B cell (primary cell): ENCODE data around the gene MBOAT1. TPM values are rescaled to one million over a fixed set of nuclear protein-coding genes. Genes with fewer than 3 reads are reported as not detected.

ENCODE experiments used
- ATAC-seq: fragments of 200-7000 bp; cut with Tn5 transposase; one replicate; pipeline ENCODE4 v1.10.0; 2021; ENCODE audit warnings: low read depth, mild to moderate bottlenecking, moderate number of reproducible peaks, moderate library complexity
- CTCF ChIA-PET: fragments of 350-600 bp; sonication (Branson Sonifier 250); formaldehyde crosslinking; loops from one replicate; lab custom pipeline; 2021; ENCODE audit warnings: antibody characterized with exemption, inconsistent platforms; lab: Charles Lee
- POLR2A ChIA-PET: fragments of 350-600 bp; sonication (Branson Sonifier 250); formaldehyde crosslinking; loops from one replicate; lab custom pipeline; 2021; ENCODE audit warnings: antibody characterized with exemption; lab: Charles Lee
- DNase-seq: peaks from one replicate; pipeline ENCODE4 v3.0.0; 2013
- H2AFZ ChIP-seq: 2 replicates; pipeline ENCODE4 v1.6.1; 2012; ENCODE audit warnings: mild to moderate bottlenecking, low read depth, low read length; ENCODE audit not compliant: insufficient read depth, poor library complexity, severe bottlenecking
- H3K27ac ChIP-seq, 2 donors: 1 replicate in 1 of 2; 2 replicates in 1 of 2; pipeline ENCODE4 v1.5.1; 2012 to 2013; ENCODE audit warnings: low read length in 2 of 2, mild to moderate bottlenecking in 2 of 2, moderate library complexity in 1 of 2
- H3K27me3 ChIP-seq, 4 experiments: fragments of 200-600 bp in 1 of 4; sonication (generic) in 1 of 4; replicated peaks in 1 of 4; 1 replicate in 2 of 4; 2 replicates in 2 of 4; pipeline versions ENCODE4 v1.6.1 to v1.7.0; 2013 to 2016; ENCODE audit warnings: low read length in 3 of 4, mild to moderate bottlenecking in 2 of 4, mixed read lengths in 1 of 4, moderate library complexity in 1 of 4; ENCODE audit not compliant: insufficient read depth in 4 of 4, control insufficient read depth in 3 of 4; ENCODE audit errors: control extremely low read depth in 1 of 4
- H3K36me3 ChIP-seq, 2 experiments: replicated peaks in 1 of 2; 1 replicate in 1 of 2; 2 replicates in 1 of 2; pipeline versions ENCODE4 v1.6.1 to v1.7.1; 2013; ENCODE audit warnings: low read length in 1 of 2; ENCODE audit not compliant: insufficient read depth in 2 of 2, control insufficient read depth in 1 of 2; ENCODE audit errors: control extremely low read depth in 1 of 2, extremely low read depth in 1 of 2
- H3K4me1 ChIP-seq, 2 donors: fragments of 200-600 bp in 1 of 2; sonication (generic) in 1 of 2; 1 replicate in 1 of 2; 2 replicates in 1 of 2; pipeline versions ENCODE4 v1.5.1 to v1.6.1; 2013 to 2017; ENCODE audit warnings: low read length in 2 of 2; ENCODE audit not compliant: control insufficient read depth in 2 of 2, insufficient read depth in 2 of 2
- H3K4me2 ChIP-seq: replicated peaks from 2 replicates; pipeline ENCODE3; 2012; ENCODE audit warnings: mild to moderate bottlenecking, low read depth, low read length; ENCODE audit not compliant: poor library complexity, severe bottlenecking
- H3K4me3 ChIP-seq, 5 experiments: fragments of 200-600 bp in 1 of 5; sonication (generic) in 1 of 5; 1 replicate in 3 of 5; 2 replicates in 2 of 5; pipeline versions ENCODE4 v1.5.1 to v1.7.0; 2011 to 2016; ENCODE audit warnings: low read length in 4 of 5, mild to moderate bottlenecking in 4 of 5, low read depth in 2 of 5, control low read depth in 1 of 5, moderate library complexity in 1 of 5; ENCODE audit not compliant: insufficient read depth in 1 of 5; ENCODE audit errors: control extremely low read depth in 1 of 5, extremely low read depth in 1 of 5
- H3K79me2 ChIP-seq: fragments of 200-600 bp; sonication (generic); one replicate; pipeline ENCODE4 v1.6.0; 2016; ENCODE audit warnings: low read length; ENCODE audit not compliant: control insufficient read depth, insufficient read depth
- H3K9ac ChIP-seq: fragments of 200-600 bp; sonication (generic); 2 replicates; pipeline ENCODE4 v1.6.1; 2017; ENCODE audit warnings: mild to moderate bottlenecking, low read length, moderate library complexity
- H3K9me3 ChIP-seq, 3 donors: one replicate each; pipeline versions ENCODE4 v1.6.1 to v1.7.1; 2013; ENCODE audit warnings: low read length in 2 of 3; ENCODE audit not compliant: control insufficient read depth in 2 of 3, insufficient read depth in 1 of 3; ENCODE audit errors: control extremely low read depth in 1 of 3
- H4K20me1 ChIP-seq: 2 replicates; pipeline ENCODE4 v1.6.0; 2012; ENCODE audit warnings: mild to moderate bottlenecking, low read length; ENCODE audit not compliant: insufficient read depth, control insufficient read depth, poor library complexity, severe bottlenecking
- H3K27ac Mint-ChIP-seq: one replicate; pipeline ENCODE4 v1.8.0; 2021; ENCODE audit warnings: mixed read lengths
- H3K27me3 Mint-ChIP-seq: one replicate; pipeline ENCODE4 v1.8.0; 2021; ENCODE audit warnings: mixed read lengths
- H3K4me1 Mint-ChIP-seq: one replicate; pipeline ENCODE4 v1.8.0; 2021; ENCODE audit warnings: mixed read lengths
- H3K4me3 Mint-ChIP-seq: one replicate; pipeline ENCODE4 v1.8.0; 2021; ENCODE audit warnings: mixed read lengths
- H3K9me3 Mint-ChIP-seq: one replicate; pipeline ENCODE4 v1.8.0; 2022; ENCODE audit warnings: mixed read lengths; ENCODE audit not compliant: insufficient read depth
- EZH2 ChIP-seq: IDR thresholded peaks from 2 replicates; pipeline ENCODE4 v1.6.1; 2012; ENCODE audit warnings: borderline replicate concordance, low read depth, mild to moderate bottlenecking, moderate library complexity, low read length; ENCODE audit not compliant: insufficient read depth, poor library complexity, severe bottlenecking
- WGBS: methylation state at CpG from one replicate; pipeline ENCODE4 v1.1.5; 2013; ENCODE audit warnings: missing lambda C conversion rate; ENCODE audit not compliant: insufficient coverage; 5-methylcytosine and 5-hydroxymethylcytosine counted together
- intact Hi-C: fragments of 100-400 bp; cut with micrococcal nuclease; formaldehyde crosslinking; loops from one replicate; pipeline ENCODE4 v1.10.0; 2022
- polyA plus RNA-seq: library from polyadenylated mRNA; depleted of rRNA; stranded (reverse); fragments of >200 nt; gene quantifications from 2 replicates; pipeline ENCODE4 v1.2.3, GENCODE V29; 2012
- total RNA-seq, 2 donors: library from RNA; stranded (reverse); fragments of 120-200 nt in 1 of 2; gene quantifications; 1 replicate in 1 of 2; 2 replicates in 1 of 2; pipeline versions ENCODE4 v1.2.3 to v1.2.4, GENCODE V29; 2013 to 2022
- TF ChIP-seq, protein P1 (sequence below): fragments of 200-600 bp; IDR thresholded peaks from one replicate; pipeline ENCODE4 v1.8.0; 2022; ENCODE audit warnings: antibody characterized with exemption, mild to moderate bottlenecking

The MBOAT1 gene
- total and polyA plus RNA-seq, 2 donors (not counting 1 experiment from before 2014, with no cell fraction given), result 5.4 to 8.1 TPM

DNA sequence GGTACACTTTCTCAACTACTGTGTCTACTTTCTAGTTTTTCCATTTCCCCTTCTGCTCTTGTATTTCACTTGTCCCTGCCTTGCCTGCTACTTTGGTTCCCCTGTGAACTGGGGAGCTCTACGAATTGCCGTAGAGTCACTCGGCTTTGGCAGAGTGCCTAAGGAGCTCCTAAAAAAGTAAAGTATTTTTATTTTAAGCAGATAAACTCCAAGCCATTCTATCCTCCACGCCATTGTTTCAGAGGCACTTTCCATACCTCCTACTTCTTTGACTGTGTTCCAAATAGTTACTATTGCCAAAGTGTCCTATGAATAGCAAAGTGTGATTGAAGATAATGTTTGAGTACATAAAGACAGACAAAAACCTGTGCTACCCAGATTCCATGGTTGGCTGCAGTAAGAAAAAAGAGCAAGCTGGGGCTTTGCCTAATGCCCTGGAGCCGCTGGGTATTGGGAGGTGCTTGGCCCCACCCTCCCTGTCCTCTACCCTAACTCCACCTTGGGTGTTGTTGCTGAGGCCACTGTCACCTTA is 5.1 kb upstream of the MBOAT1 start:
- no peak overlapping the region for H3K27ac ChIP-seq
- H3K4me1 ChIP-seq, result peaks cover 8 to 10% of the 10 kb centered on the region in 2 donors
- H3K4me2 ChIP-seq, result no peak overlapping the region
- DNase-seq (no peak), ATAC-seq (no peak)
- no peaks in the 10 kb centered on the region for H3K9me3 ChIP-seq
- WGBS, result no CpG with 5 or more reads among the region's 5 CpGs
- H3K36me3 ChIP-seq, result no peaks in the 10 kb centered on the region
- Mint-ChIP-seq H3K27ac (no peak overlapping the region), H3K4me1 (peaks cover 10% of the 10 kb centered on the region), H3K4me3 (no peak overlapping the region), H3K27me3 (no peaks in the 10 kb centered on the region), H3K9me3 (no peaks in the 10 kb centered on the region)
- POLR2A ChIA-PET, result no interaction called here
- CTCF ChIA-PET, result no interaction called here
- H4K20me1 ChIP-seq, result no peaks in the 10 kb centered on the region
- peaks cover 0 to 10% (median 1%) of the 10 kb centered on the region in 4 experiments for H3K27me3 ChIP-seq
- no peak overlapping the region for H2AFZ ChIP-seq
- H3K4me3 ChIP-seq, result no peak overlapping the region
- intact Hi-C loops, result no loop called here
- no peak overlapping the region for H3K9ac ChIP-seq
- TF ChIP-seq, protein P1, sequence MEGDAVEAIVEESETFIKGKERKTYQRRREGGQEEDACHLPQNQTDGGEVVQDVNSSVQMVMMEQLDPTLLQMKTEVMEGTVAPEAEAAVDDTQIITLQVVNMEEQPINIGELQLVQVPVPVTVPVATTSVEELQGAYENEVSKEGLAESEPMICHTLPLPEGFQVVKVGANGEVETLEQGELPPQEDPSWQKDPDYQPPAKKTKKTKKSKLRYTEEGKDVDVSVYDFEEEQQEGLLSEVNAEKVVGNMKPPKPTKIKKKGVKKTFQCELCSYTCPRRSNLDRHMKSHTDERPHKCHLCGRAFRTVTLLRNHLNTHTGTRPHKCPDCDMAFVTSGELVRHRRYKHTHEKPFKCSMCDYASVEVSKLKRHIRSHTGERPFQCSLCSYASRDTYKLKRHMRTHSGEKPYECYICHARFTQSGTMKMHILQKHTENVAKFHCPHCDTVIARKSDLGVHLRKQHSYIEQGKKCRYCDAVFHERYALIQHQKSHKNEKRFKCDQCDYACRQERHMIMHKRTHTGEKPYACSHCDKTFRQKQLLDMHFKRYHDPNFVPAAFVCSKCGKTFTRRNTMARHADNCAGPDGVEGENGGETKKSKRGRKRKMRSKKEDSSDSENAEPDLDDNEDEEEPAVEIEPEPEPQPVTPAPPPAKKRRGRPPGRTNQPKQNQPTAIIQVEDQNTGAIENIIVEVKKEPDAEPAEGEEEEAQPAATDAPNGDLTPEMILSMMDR, result no peak
- no peak for TF ChIP-seq EZH2
- no peaks in the 10 kb centered on the region for H3K79me2 ChIP-seq

DNA sequence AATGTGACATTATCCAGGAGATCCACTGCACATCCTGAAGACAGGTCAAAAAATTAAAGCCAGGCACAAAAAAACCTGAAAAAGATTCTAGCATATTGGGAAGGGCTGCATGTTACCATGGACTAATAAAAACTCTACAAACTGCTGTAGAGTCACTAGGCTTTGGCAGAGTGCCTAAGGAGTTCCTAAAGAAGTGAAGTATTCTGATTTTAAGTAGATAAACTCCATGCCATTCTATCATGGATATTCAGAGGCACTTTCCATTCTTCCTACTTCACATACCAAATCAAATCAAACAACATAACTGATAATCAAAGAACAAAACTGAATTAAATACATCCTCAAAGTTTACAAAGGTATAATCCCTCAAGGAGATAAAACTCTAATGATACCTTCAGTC is 3.0 kb upstream of the MBOAT1 start:
- no peaks in the 10 kb centered on the region for H3K9me3 ChIP-seq
- TF ChIP-seq, protein P1, result no peak
- TF ChIP-seq EZH2, result no peak
- no peak overlapping the region for H3K4me3 ChIP-seq
- Mint-ChIP-seq H3K27ac (no peak overlapping the region), H3K9me3 (no peaks in the 10 kb centered on the region), H3K4me1 (peaks cover 24% of the 10 kb centered on the region), H3K27me3 (no peaks in the 10 kb centered on the region), H3K4me3 (no peak overlapping the region)
- no peak overlapping the region for H3K27ac ChIP-seq
- H3K4me2 ChIP-seq, result no peak overlapping the region
- intact Hi-C loops, result no loop called here
- H3K9ac ChIP-seq, result no peak overlapping the region
- no peaks in the 10 kb centered on the region for H4K20me1 ChIP-seq
- peaks cover 19 to 21% of the 10 kb centered on the region in 2 donors for H3K4me1 ChIP-seq
- CTCF ChIA-PET, result interaction anchor here (1.2 kb wide), 1 partner anchor 312 kb away, joined by 4 read pairs; no protein-coding TSS in a partner anchor
- POLR2A ChIA-PET, result no interaction called here
- ATAC-seq, result no peak
- H2AFZ ChIP-seq, result no peak overlapping the region
- no peaks in the 10 kb centered on the region for H3K79me2 ChIP-seq
- H3K36me3 ChIP-seq, result no peaks in the 10 kb centered on the region
- no peak for DNase-seq
- peaks cover 0 to 10% (median 1%) of the 10 kb centered on the region in 4 experiments for H3K27me3 ChIP-seq
